SK-N-SH treated with all-trans-retinoic acid at 6 μM for 48 hours (cell line): ENCODE results near the gene MBD5.

Source experiments
- ATAC-seq: fragments of 200-7000 bp; cut with Tn5 transposase; 3 replicates; pipeline ENCODE4 v1.9.1; 2020; ENCODE audit warnings: mild to moderate bottlenecking, moderate library complexity
- ARNTL ChIP-seq: fragments of 450-650 bp; formaldehyde crosslinking; IDR thresholded peaks from 2 replicates; pipeline ENCODE4 v1.5.0; 2020; ENCODE audit warnings: low read depth, mild to moderate bottlenecking, moderate library complexity, borderline replicate concordance
- BACH2 ChIP-seq: fragments of 250-450 bp; sonication (Bioruptor Pico); IDR thresholded peaks from 2 replicates; pipeline ENCODE4 v1.9.0; 2021; ENCODE audit warnings: mild to moderate bottlenecking, borderline replicate concordance
- CSDC2 ChIP-seq: fragments of 250-450 bp; sonication (Bioruptor Pico); IDR thresholded peaks from 2 replicates; pipeline ENCODE4 v1.5.0; 2020; ENCODE audit warnings: mild to moderate bottlenecking, moderate library complexity
- CSRNP3 ChIP-seq: fragments of 250-450 bp; sonication (Bioruptor Pico); IDR thresholded peaks from 2 replicates; pipeline ENCODE4 v1.5.1; 2021; ENCODE audit warnings: mild to moderate bottlenecking, moderate library complexity
- ESRRG ChIP-seq: fragments of 250-450 bp; sonication (Bioruptor Pico); IDR thresholded peaks from 2 replicates; pipeline ENCODE4 v1.6.1; 2021; ENCODE audit warnings: mild to moderate bottlenecking
- GLIS3 ChIP-seq: fragments of 250-450 bp; sonication (Bioruptor Pico); IDR thresholded peaks from 2 replicates; pipeline ENCODE4 v1.5.0; 2020; ENCODE audit warnings: mild to moderate bottlenecking, moderate library complexity
- ISL1 ChIP-seq: fragments of 250-450 bp; sonication (Bioruptor Pico); IDR thresholded peaks from 2 replicates; pipeline ENCODE4 v2.1.2; 2022; ENCODE audit warnings: mild to moderate bottlenecking, moderate library complexity
- OSR1 ChIP-seq: fragments of 250-450 bp; sonication (Bioruptor Pico); IDR thresholded peaks from 2 replicates; pipeline ENCODE4 v1.8.0; 2022; ENCODE audit warnings: moderate library complexity, mild to moderate bottlenecking, inconsistent platforms
- PATZ1 ChIP-seq: fragments of 250-450 bp; sonication (Bioruptor Pico); IDR thresholded peaks from 2 replicates; pipeline ENCODE4 v1.8.0; 2020; ENCODE audit warnings: mild to moderate bottlenecking, moderate library complexity, borderline replicate concordance
- RARB ChIP-seq: fragments of 250-450 bp; sonication (Bioruptor Pico); IDR thresholded peaks from 2 replicates; pipeline ENCODE4 v1.8.0; 2021; ENCODE audit warnings: mild to moderate bottlenecking, moderate library complexity
- SNAI2 ChIP-seq: fragments of 250-450 bp; sonication (Bioruptor Pico); IDR thresholded peaks from 2 replicates; pipeline ENCODE4 v1.5.0; 2020; ENCODE audit warnings: mild to moderate bottlenecking, moderate library complexity
- TCF4 ChIP-seq: fragments of 250-450 bp; sonication (Bioruptor Pico); IDR thresholded peaks from 2 replicates; pipeline ENCODE4 v1.8.0; 2021; ENCODE audit warnings: mild to moderate bottlenecking, moderate library complexity, borderline replicate concordance
- TSHZ2 ChIP-seq: fragments of 250-450 bp; sonication (Bioruptor Pico); IDR thresholded peaks from 2 replicates; pipeline ENCODE4 v1.5.0; 2020; ENCODE audit warnings: mild to moderate bottlenecking, moderate library complexity
- ZC3H10 ChIP-seq: fragments of 250-450 bp; sonication (Bioruptor Pico); IDR thresholded peaks from 2 replicates; pipeline ENCODE4 v1.5.1; 2021; ENCODE audit warnings: mild to moderate bottlenecking, moderate library complexity
- ZFP3 ChIP-seq: fragments of 250-450 bp; sonication (Bioruptor Pico); IDR thresholded peaks from 2 replicates; pipeline ENCODE4 v1.5.0; 2020; ENCODE audit warnings: mild to moderate bottlenecking, moderate library complexity
- ZNF8 ChIP-seq: fragments of 450-650 bp; formaldehyde crosslinking; IDR thresholded peaks from 2 replicates; pipeline ENCODE4 v1.5.0; 2020; ENCODE audit warnings: mild to moderate bottlenecking, moderate library complexity
- TF ChIP-seq, protein P1 (sequence below): fragments of 250-450 bp; sonication (Bioruptor Pico); IDR thresholded peaks from 2 replicates; pipeline ENCODE4 v1.5.1; 2020; ENCODE audit warnings: low read depth, mild to moderate bottlenecking, moderate library complexity
- TF ChIP-seq, protein P2 (sequence below): fragments of 250-450 bp; sonication (Bioruptor Pico); IDR thresholded peaks from 2 replicates; pipeline ENCODE4 v1.8.0; 2021; ENCODE audit warnings: low read depth, mild to moderate bottlenecking, moderate library complexity, borderline replicate concordance

Gene MBD5

GRCh38 chr2:148161909-148162435, 141.1 kb downstream of the MBD5 start (continued):
- no peak for TF ChIP-seq CSRNP3 (CRISPR knock-in tag)
- TF ChIP-seq OSR1 (CRISPR knock-in tag): no peak

GRCh38 chr2:148162871-148163270, 142.0 kb downstream of the MBD5 start:
- no peak for ATAC-seq
- TF ChIP-seq ZNF8 (CRISPR knock-in tag): no peak
- TF ChIP-seq ARNTL (CRISPR knock-in tag): no peak
- TF ChIP-seq PATZ1 (CRISPR knock-in tag): no peak
- no peak for TF ChIP-seq ZFP3 (CRISPR knock-in tag)
- no peak for TF ChIP-seq RARB (CRISPR knock-in tag)
- TF ChIP-seq BACH2 (CRISPR knock-in tag): no peak
- TF ChIP-seq CSDC2: no peak

DNA sequence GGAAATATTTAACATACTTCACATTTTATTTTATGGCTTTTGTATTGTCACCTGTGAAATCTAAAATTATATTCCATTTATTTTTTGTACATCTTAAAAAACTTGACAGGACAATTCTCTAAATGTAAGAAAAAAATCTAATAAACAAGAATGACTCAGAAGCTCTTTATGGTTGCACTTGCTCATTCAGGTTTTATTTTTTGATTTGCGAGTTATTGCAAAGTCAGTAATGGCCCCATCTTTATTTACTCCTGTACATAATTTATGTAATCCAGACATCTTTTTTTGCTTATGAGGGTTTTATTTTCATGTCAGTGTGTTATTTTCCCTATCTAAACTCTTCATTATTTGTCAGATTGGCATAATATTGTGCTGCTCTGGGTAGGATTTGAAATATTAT, 145.1 kb downstream of the MBD5 start:
- ATAC-seq: peak; percentile 30; the same call in 1 of the 3 replicates
- TF ChIP-seq TCF4 (CRISPR knock-in tag): no peak
- no peak for TF ChIP-seq ZC3H10 (CRISPR knock-in tag)
- no peak for TF ChIP-seq CSDC2
- no peak for TF ChIP-seq CSRNP3 (CRISPR knock-in tag)
- TF ChIP-seq, protein P1, sequence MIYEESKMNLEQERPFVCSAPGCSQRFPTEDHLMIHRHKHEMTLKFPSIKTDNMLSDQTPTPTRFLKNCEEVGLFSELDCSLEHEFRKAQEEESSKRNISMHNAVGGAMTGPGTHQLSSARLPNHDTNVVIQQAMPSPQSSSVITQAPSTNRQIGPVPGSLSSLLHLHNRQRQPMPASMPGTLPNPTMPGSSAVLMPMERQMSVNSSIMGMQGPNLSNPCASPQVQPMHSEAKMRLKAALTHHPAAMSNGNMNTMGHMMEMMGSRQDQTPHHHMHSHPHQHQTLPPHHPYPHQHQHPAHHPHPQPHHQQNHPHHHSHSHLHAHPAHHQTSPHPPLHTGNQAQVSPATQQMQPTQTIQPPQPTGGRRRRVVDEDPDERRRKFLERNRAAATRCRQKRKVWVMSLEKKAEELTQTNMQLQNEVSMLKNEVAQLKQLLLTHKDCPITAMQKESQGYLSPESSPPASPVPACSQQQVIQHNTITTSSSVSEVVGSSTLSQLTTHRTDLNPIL (CRISPR knock-in tag): no peak
- no peak for TF ChIP-seq PATZ1 (CRISPR knock-in tag)
- no peak for TF ChIP-seq ESRRG (CRISPR knock-in tag)
- TF ChIP-seq ISL1 (CRISPR knock-in tag): peak; percentile 59
- TF ChIP-seq, all 23 proteins: peak for 1

- ATAC-seq: no peak
- TF ChIP-seq SNAI2: no peak
- TF ChIP-seq TSHZ2 (CRISPR knock-in tag): peak; percentile 34; the same call in 1 of the 2 replicates
- TF ChIP-seq GLIS3: no peak
- TF ChIP-seq ZC3H10 (CRISPR knock-in tag): no peak
- TF ChIP-seq ARNTL (CRISPR knock-in tag): no peak
- no peak for TF ChIP-seq PATZ1 (CRISPR knock-in tag)
- peak; percentile 90 for TF ChIP-seq ISL1 (CRISPR knock-in tag)
- TF ChIP-seq, protein P2, sequence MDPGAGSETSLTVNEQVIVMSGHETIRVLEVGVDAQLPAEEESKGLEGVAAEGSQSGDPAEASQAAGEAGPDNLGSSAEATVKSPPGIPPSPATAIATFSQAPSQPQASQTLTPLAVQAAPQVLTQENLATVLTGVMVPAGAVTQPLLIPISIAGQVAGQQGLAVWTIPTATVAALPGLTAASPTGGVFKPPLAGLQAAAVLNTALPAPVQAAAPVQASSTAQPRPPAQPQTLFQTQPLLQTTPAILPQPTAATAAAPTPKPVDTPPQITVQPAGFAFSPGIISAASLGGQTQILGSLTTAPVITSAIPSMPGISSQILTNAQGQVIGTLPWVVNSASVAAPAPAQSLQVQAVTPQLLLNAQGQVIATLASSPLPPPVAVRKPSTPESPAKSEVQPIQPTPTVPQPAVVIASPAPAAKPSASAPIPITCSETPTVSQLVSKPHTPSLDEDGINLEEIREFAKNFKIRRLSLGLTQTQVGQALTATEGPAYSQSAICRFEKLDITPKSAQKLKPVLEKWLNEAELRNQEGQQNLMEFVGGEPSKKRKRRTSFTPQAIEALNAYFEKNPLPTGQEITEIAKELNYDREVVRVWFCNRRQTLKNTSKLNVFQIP (CRISPR knock-in tag): no peak
- TF ChIP-seq TCF4 (CRISPR knock-in tag): peak; percentile 35; the same call in 1 of the 2 replicates
- no peak for TF ChIP-seq BACH2 (CRISPR knock-in tag)
- TF ChIP-seq ESRRG (CRISPR knock-in tag): no peak
Observed at GRCh38 chr2:148167241-148167766, 146.4 kb downstream of the MBD5 start.
